Erythroblast (primary cell): ENCODE data around the gene GCHFR.

Experiments
- GATA1 ChIP-seq: IDR thresholded peaks from 2 replicates; pipeline ENCODE4 v1.6.1; 2011; ENCODE audit warnings: low read depth, mild to moderate bottlenecking, control low read depth, low read length, moderate library complexity
- POLR2A ChIP-seq: IDR thresholded peaks from 2 replicates; pipeline ENCODE4 v1.6.1; 2011; ENCODE audit warnings: mild to moderate bottlenecking, low read length

DNA sequence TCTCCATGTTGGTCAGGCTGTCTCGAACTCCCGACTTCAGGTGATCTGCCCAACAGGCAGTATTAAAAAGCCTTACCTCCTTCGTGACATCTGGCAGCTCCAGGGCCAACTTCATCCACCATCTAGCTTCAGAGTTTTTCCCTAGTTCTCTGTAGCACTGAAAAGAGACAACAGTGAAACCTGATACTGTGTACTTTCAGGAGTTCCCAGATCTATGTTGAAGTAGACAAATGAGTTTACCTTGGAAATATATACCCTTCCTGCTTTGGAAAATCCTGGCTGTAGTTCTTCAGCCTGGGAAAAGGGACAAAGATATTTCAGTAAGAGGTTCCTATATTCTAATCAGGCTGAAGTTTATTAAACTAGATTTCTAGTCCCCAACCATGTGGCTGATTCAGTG is 26.8 kb upstream of the GCHFR start:
- TF ChIP-seq POLR2A (no peak), GATA1 (no peak)
